ENCODE data around the gene EHBP1.
A peak's percentile ranks its signal among the peaks of the same experiment; 100 is the strongest.

Gene EHBP1

DNA sequence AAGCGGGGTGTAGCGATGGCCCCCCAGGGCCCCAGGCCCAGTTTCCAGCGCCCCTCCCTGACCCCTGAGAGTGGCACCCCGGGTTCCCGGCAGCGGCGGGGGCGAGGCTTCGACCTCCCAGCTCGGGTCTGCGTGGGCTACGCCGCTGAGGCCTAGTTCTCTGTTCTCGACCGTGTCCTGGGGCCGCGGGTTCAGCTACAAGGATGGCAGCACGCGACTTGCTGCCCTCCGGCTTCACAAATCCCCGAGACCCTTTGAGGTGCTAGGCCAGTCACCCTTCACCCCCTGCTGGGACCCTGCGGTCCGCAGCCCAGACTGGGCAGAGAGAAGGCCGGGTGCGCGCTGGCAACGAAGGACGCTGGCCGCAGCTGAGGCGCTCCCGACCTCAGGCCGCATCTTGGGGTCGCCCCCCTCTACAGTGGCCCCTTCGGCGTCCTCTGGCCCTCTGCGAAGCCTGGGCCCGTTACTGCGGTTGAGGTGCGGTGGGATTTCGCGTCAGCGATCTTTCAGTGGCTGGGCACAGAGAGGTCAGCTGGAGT lies 346.4 kb downstream of the EHBP1 start:
- peak; percentile 57 for DNase-seq

DNA sequence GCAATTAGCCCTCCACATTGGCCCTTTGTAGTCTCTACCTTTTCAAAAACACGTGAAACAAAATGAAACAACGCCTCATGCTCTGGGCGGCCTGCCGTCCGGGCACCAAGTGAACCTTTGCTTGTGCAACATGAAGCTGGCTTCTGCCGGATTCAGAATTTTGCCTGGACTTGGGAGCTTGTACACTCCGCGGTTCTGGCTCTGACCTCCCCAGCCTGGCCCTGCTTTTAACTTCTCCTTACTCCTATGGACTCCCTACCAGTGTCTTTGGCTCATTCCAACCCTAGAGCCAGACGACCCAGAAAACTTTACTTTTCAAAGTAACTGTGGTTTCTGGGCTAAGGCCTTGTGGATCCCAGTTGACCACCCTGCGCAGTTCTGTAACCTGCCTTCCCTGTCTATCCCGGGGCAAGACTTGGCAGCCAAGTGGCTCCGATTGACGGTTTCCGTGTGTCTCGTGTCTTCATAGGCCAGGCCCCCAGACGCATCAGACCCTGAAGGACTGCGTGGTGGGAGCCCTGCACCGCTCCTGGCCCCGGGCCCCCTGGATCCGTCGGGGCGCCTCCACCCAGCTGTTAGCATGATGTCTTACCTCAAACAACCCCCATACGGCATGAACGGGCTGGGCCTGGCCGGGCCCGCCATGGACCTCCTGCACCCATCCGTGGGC lies 347.0 kb downstream of the EHBP1 start:
- peak; percentile 57 for DNase-seq

GRCh38 chr2:63053081-63053888 lies 347.8 kb downstream of the EHBP1 start:
- peak; percentile 64 for DNase-seq

GRCh38 chr2:63053889-63054602 lies 348.5 kb downstream of the EHBP1 start:
- DNase-seq: peak; percentile 63

GRCh38 chr2:63054841-63055225 lies 349.3 kb downstream of the EHBP1 start:
- DNase-seq: peak; percentile 42

GRCh38 chr2:63055226-63056106 lies 350.0 kb downstream of the EHBP1 start:
- DNase-seq: peak; percentile 71

DNA sequence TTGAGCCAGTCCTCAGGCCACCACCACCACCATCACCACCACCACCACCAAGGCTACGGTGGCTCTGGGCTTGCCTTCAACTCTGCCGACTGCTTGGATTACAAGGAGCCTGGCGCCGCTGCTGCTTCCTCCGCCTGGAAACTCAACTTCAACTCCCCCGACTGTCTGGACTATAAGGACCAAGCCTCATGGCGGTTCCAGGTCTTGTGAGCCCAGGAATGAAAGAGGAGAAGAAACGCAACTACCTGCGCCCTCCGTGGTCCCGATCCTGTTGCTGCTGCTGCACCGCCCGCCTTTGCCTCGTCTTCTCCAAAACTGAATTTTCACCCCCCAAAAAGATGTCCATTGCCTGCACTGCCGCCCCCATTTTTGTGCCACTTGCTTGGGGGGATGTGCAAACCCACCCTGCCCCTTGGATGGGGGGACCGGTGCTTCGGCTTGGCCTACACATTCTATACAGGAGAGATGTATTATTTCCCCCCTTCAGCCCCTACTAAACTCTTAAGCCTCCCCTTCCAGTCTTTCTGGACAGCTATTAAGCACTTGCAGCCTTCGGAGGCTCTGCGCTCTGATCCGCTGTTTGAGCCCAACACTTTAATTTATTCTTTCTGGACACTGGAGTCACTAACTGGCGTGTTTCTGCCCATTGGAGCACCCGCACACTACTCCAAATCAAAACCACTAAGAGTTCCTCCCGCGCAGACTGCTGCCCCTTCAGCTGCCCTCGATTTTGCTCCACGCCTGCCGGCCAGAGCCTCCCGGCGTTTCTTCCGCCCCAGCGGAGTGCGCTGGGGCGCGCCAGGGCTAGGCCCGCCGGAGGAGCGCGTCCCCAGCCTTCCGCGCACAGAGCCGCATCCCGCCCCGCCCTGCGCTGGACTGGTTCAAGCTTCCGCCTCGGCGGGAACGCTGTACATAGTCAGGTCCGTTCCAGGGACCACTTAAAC lies 350.9 kb downstream of the EHBP1 start:
- DNase-seq: peak; percentile 75

GRCh38 chr2:63057249-63058143 lies 352.0 kb downstream of the EHBP1 start:
- peak; percentile 64 for DNase-seq

- peak; percentile 92 for DNase-seq
Observed at GRCh38 chr2:63058144-63058920, 352.8 kb downstream of the EHBP1 start.

GRCh38 chr2:63058921-63059792 lies 353.6 kb downstream of the EHBP1 start:
- peak; percentile 76 for DNase-seq

GRCh38 chr2:63059793-63060471 lies 354.4 kb downstream of the EHBP1 start:
- peak; percentile 65 for DNase-seq

DNA sequence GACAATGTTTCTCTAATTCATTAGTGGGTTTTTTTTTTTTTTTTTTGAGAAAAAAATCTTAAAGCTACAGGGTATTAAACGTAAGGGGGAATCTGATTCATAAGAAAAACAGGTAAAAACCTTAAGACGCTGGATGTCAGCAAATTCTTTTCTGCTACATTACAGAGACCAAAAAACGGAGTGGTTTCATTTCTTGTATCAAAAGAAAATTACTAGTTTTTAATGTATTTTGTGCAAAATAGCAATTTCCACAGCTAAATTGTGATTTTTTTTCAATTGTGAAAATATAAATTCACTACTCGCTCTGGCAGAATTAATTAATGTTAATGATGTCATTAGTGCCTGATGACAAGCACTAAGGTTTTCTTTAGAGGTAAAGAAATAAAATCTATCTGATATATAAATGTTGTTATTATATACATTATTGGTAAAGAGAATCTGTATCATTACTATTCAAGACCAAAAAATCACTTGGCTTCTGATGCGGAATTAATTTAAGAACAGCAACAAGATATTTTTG lies 355.0 kb downstream of the EHBP1 start:
- no peak for DNase-seq

- no peak for DNase-seq
Observed at GRCh38 chr2:63064197-63064596, 358.7 kb downstream of the EHBP1 start.

- no peak for DNase-seq
Observed at GRCh38 chr2:63064661-63065060, 359.1 kb downstream of the EHBP1 start.

- DNase-seq: no peak
Observed at GRCh38 chr2:63066265-63066664, 360.8 kb downstream of the EHBP1 start.

- no peak for DNase-seq
Observed at GRCh38 chr2:63066838-63067237, 361.3 kb downstream of the EHBP1 start.

GRCh38 chr2:63071664-63072063 lies 366.2 kb downstream of the EHBP1 start:
- no peak for DNase-seq

Data from right kidney (tissue), 1 donor.